ENCODE measurements around the gene RAD54L. TPM values are rescaled to one million over a fixed set of nuclear protein-coding genes. Genes with fewer than 3 reads are reported as not detected.

Gene RAD54L
- total RNA-seq, 6 donors from 2014 or later: 0.78 to 2.4 (median 1.6) TPM; not detected in 2

- H3K9me3 ChIP-seq: no peaks in the 10 kb centered on the region
- H3K36me3 ChIP-seq: no peaks in the 10 kb centered on the region
- ATAC-seq (ENCODE audit: low FRiP score in 2 of 2): no peak
- DNase-seq: no peak
- no peak for TF ChIP-seq POLR2AphosphoS5 (IDR thresholded peaks at IDR 0.05)
- no peak for TF ChIP-seq EP300 (IDR thresholded peaks at IDR 0.05)
- no peak for TF ChIP-seq POLR2A (IDR thresholded peaks at IDR 0.05)
- no peak for TF ChIP-seq CTCF (IDR thresholded peaks at IDR 0.05)
- H3K27ac ChIP-seq: no peak overlapping the region
- no peak overlapping the region for H3K4me3 ChIP-seq
- no peaks in the 10 kb centered on the region for H3K4me1 ChIP-seq
- WGBS, 2 donors: 72 to 79% methylated on average over 2 of the region's 2 CpGs
- H3K27me3 ChIP-seq: no peaks in the 10 kb centered on the region
These were observed 36.5 kb upstream of the RAD54L start for GRCh38 chr1:46211051-46211450.

GRCh38 chr1:46215504-46215903 is 32.1 kb upstream of the RAD54L start:
- ATAC-seq (ENCODE audit: low FRiP score in 2 of 2): no peak
- H3K9me3 ChIP-seq: no peaks in the 10 kb centered on the region
- no peak overlapping the region for H3K27ac ChIP-seq
- no peak overlapping the region for H3K4me3 ChIP-seq
- no peak for DNase-seq
- H3K36me3 ChIP-seq: no peaks in the 10 kb centered on the region
- no peaks in the 10 kb centered on the region for H3K4me1 ChIP-seq
- TF ChIP-seq EP300 (IDR thresholded peaks at IDR 0.05) (no peak), POLR2A (IDR thresholded peaks at IDR 0.05) (no peak), CTCF (IDR thresholded peaks at IDR 0.05) (no peak), POLR2AphosphoS5 (IDR thresholded peaks at IDR 0.05) (no peak)
- H3K27me3 ChIP-seq: no peaks in the 10 kb centered on the region

DNA sequence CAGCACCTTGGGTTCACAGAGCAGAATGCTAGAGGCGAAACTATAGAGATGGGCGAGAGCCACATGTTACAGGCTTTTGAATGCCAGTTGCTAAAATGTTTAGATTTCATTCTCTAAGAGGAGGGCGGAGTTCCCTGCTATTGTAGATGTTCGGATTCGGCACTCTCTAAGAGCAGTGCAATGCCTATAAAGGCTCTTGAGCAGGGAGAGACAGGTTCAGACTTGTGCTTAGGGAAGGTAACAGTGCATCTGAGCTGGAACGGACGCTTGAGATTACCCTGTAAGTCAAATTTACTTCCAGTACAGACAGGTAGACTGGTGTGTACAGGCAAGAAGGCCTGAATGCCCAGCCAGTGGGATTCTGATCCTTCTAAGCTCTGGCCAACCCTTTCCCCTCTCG is 29.1 kb upstream of the RAD54L start:
- no peaks in the 10 kb centered on the region for H3K9me3 ChIP-seq
- DNase-seq: no peak
- no peak for ATAC-seq (ENCODE audit: low FRiP score in 2 of 2)
- TF ChIP-seq POLR2A (IDR thresholded peaks at IDR 0.05) (no peak), CTCF (IDR thresholded peaks at IDR 0.05) (no peak), POLR2AphosphoS5 (IDR thresholded peaks at IDR 0.05) (no peak), EP300 (IDR thresholded peaks at IDR 0.05) (no peak)
- peaks cover 0 to 1% (median 0%) of the 10 kb centered on the region in 4 donors for H3K4me1 ChIP-seq
- no peaks in the 10 kb centered on the region for H3K36me3 ChIP-seq
- 65 to 70% methylated on average over 8 of the region's 8 CpGs for WGBS, 2 donors
- peak overlapping the region in 1 of 4 donors; percentile 1 for H3K27ac ChIP-seq
- no peaks in the 10 kb centered on the region for H3K27me3 ChIP-seq
- no peak overlapping the region for H3K4me3 ChIP-seq

DNA sequence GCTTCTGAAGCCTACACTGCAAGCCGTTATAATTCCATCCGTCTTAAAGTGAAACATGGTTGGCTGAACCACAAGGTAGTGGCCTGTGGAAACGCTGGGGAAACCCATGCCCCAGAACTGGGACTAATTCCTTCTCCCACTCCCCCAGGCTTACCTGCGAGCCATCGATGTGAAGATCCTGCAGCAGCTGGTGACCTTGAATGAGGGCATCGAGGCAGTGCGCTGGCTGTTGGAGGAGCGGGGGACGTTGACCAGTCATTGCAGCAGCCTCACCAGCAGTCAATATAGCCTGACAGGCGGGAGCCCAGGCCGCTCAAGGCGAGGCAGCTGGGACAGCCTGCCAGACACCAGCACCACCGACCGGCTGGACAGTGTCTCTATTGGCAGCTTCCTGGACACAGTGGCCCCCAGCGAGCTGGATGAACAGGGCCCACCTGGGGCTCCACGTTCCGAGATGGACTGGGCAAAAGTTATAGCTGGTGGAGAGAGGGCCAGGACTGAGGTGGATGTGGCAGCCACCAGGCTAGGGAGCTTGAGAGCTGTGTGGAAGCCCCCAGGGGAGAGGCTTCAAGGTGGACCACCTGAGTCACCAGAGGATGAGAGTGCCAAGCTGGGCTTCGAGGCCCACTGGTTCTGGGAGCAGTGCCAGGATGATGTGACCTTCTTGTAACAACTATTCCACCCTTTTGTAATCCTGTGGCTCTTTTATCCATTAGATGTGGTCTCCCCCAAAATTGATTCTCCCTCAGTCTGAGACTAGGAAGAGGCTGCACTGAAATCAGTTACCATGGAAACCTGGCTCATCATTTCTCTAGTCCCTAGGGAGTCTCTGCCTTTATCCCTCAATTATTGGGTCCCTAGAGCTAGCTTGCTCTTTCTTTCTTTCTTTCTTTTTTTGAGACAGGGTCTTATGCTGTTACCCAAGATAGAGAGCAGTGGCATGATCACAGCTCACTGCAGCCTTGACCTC is 27.7 kb upstream of the RAD54L start:
- Histone ChIP-seq H3K27me3 (no peaks in the 10 kb centered on the region), H3K36me3 (no peaks in the 10 kb centered on the region), H3K4me3 (no peak overlapping the region), H3K27ac (no peak overlapping the region), H3K4me1 (peaks cover 0 to 5% (median 0%) of the 10 kb centered on the region in 4 donors), H3K9me3 (no peaks in the 10 kb centered on the region)
- ATAC-seq (ENCODE audit: low FRiP score in 2 of 2): no peak
- TF ChIP-seq POLR2AphosphoS5 (IDR thresholded peaks at IDR 0.05) (no peak), POLR2A (IDR thresholded peaks at IDR 0.05) (no peak), CTCF (IDR thresholded peaks at IDR 0.05) (no peak), EP300 (IDR thresholded peaks at IDR 0.05) (no peak)
- peak in 1 of 2 donors; percentile 77 for DNase-seq
- 75 to 87% methylated on average over 5 to 17 of the region's 18 CpGs for WGBS, 2 donors
